RPMI7951 (cell line): ENCODE data around the gene DLX1. TPM values are rescaled to one million over a fixed set of nuclear protein-coding genes. Genes with fewer than 3 reads are reported as not detected.

Experiments used
- DNase-seq: peaks from one replicate; pipeline ENCODE4 v3.0.0-alpha.2; 2012; ENCODE audit warnings: low read depth
- total RNA-seq: library from RNA; depleted of rRNA; stranded (reverse); fragments of >200 nt; shearing (Covaris generic); gene quantifications from 2 replicates; pipeline ENCODE4 v1.2.3, GENCODE V29; 2014

The DLX1 gene
- total RNA-seq, 1 experiment from 2014 or later, result 8.8 TPM

DNA sequence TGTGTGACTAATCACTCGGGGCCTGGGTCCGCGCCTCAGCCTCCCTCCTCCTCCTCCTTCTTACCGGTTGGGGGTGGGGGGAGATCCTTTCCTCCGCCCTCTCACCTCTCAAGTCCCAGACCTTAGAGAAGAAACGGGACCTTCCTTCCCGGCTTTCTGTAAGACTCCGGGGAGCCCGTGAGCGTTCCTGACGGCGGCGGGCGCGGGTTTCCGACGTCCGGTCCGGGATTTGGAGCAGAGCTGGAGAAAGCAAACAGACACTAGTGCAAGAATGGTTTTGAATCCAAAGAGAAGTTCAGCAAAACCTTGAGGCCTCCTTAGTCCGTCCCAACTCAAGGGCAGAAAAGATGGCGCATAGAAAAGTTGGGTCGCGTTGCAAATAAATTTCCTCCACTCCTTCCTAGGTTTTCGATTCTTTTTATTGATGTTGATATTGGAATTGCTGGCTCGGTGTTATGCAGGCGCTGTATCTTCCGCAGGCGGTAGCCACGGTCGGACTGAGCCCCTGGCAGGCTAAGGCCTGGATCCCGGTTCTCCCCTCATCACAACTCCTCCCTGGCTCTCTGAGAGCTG is 2.0 kb downstream of the DLX1 start:
- no peak for DNase-seq

DNA sequence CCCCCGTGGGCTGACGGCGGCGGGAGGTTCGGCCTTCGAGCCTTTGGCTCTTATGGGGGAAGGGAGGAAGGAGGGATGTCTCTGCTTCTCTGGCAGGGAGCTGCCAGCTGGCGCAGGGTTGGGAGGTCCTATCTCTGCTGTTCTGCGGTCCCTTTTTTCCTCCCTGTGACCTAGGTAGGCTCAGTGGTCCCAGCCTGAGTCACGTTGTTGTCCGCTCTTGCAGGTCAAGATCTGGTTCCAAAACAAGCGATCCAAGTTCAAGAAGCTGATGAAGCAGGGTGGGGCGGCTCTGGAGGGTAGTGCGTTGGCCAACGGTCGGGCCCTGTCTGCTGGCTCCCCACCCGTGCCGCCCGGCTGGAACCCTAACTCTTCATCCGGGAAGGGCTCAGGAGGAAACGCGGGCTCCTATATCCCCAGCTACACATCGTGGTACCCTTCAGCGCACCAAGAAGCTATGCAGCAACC is 2.5 kb downstream of the DLX1 start:
- DNase-seq, result no peak

DNA sequence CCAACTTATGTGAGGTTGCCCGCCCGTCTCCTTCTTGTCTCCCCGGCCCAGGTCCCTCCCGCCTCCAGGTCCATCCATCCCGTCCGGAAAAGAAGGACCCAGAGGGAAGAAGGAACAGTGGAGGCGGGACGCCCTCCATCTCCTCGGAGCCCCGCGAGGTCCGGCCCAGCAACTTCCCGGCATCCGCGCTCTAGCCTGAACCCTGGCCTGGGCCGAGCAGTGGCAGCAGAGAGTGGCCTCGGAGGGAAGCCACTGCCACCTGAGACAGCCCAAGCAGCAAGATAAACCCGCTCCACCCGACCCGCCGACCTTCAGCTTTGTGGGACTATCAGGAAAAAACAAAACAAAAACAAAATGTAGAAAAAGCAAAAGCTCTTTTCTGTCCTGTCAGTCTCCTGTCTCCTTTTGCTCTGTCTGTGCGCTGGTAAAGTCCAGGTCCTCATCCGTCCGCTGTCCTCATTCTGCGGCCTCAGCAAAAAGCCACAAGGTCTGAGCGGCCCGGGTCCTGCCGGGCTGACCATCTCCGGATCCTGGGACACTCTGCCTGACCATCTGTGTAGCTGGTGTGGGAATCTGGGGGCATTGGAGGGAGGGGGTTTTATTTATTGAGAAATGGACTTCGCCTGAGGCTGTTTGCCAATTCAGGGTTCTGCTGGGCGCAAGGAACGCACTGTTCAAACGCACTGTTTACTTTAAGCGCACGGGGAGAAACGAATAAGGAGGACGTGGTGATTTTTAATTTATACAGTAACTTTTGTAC is 3.1 kb downstream of the DLX1 start:
- DNase-seq, result no peak

DNA sequence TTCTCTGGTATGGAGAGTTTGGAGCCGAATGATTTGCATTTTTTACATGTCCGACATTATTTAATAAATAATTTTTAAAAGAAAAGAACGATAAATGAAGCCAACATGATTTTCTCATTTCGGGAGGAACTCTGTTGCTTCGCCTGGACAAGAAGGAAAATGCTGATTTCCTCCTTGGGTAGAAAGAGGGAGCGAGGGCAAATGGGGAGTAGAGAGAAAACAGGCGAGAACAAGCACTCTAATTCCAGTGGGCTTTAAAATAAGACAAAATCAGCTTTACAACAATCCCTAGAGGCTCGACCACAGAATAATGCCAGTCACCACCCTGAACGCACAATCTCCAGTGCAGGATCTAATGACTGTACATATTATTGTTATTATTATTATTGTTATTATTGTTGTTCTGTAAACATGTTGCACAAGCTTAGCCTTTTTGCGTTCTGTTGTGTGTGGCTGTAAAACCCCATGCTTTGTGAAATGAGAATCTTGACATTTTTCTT is 3.7 kb downstream of the DLX1 start:
- no peak for DNase-seq

DNA sequence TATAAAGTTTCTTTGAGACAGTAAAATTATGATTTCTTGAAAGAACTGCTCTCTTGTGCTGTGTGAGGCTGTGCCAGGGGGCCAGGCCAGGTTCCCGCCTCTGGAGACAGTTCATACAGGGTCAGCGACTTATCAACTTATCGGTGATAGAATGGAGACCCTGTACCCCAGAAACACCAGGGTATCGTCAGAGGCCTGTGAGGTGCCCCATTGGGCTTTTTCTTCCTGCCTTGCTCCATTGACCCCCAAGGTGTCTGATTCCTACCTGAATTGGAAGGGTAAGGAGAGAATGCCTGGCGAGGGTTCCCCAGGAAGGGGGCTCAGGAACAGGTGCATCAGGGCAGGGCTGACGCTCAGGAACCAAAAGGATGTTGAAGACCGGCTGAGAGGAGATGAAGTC is 4.3 kb downstream of the DLX1 start:
- DNase-seq, result no peak

DNA sequence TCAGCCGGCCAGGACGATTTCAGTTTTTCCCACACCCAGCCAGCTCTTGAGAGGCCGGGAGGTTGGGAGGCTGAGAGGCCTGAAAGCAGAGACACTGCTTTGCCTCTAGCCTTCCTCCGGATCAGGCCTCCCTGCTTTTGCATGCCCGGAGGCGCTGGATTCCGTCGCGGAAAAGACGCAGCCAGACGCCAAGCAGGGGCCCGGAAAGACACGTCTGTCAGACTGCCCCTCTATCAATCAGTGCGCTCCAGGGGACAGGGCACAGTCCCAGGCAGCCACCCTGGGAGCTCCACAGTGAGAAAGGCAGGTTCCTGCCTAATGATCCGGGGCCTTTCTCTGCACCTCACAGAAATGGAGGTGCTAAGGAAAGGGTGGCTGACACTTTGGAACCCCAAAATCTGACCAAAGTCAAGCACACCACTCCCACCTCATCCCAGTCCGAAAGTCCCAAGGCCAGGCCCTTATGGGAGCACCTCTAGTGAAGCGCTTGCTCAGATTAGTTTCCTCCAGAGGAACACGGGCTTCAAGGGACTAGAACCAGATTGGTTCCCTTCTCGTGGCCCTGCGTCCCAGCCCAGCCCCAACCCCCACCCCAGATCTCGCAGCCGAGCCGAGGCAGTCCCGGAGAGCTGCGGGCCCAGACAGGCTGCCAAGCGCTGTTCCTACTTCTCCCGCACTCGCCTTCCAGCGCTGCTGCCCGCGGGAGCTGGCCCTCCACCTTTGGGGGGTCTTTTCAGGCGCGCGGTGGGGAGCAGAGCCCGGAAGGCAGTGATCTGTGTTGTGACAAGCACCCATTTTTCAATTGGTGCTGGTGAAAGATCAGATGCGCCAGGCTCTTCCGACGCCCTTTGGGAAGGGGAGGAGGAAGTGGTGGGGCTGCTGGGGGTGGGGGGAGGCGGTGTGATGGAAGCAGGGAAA is 5.0 kb downstream of the DLX1 start:
- no peak for DNase-seq

DNA sequence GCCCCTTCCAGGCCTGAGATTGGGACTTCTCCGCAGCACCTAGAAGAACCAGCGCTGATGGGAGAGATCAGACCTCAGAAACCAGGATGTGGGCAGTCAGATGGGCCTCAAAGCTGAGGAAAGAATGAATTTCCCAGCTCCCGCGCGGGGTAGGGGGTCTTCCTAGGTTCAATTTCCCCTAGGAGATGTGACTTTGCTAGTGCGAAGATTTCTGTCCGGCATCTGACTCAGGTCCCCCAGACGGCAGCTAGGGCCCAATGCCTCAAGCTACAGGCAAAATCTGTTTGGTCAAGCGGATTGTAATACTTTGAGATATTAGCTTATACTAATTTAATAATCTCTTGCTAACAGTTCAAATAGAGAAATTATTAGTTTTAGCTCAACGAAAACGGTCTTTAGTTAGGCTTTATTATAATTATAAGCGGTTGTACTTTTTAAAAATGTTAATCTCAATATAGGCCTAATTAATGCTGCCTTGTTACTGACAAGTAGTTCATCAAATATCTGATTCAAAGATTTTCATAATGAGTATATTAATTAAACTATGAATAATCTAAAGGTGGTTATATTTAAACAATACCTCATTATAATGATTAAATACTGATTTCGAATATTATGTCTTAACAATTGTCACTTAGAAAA is 5.8 kb downstream of the DLX1 start:
- no peak for DNase-seq

DNA sequence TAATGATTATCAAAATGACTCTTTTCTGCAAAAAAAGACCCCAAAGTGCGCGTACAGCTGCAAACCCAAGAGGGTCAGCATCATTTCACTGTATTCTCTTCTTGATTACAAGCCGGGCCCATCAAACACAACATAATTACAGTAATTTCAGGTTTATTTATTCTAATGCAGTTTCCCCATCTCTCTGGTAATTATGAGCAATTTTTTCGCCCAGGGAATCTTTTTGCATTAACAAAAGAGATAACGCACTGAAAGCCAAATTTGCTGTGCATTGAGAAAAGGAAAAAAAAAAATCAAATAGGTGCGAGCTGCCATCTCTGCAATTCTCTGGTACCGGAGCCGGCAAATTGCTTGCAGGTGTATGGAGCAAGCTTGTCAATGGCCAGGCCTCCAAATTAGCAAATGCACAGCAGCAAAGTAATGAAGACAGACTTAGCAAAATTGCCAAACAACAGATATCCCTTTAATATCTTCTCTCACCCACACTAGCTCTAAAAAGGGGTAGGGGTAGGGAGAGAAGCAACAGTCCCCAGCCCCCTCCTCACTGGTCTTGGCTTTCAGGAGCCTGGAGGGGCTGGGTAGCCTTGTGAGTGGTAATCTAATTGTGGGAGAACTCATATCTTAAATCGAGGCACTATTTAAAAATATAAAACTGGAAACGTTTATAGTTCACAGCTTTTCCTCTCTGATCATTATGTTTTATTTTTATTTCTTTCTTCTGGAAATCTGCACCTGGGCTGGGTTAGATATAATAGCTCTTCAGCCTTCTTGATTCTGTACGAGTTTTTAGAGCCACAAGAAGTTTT is 6.7 kb downstream of the DLX1 start:
- DNase-seq, result no peak

DNA sequence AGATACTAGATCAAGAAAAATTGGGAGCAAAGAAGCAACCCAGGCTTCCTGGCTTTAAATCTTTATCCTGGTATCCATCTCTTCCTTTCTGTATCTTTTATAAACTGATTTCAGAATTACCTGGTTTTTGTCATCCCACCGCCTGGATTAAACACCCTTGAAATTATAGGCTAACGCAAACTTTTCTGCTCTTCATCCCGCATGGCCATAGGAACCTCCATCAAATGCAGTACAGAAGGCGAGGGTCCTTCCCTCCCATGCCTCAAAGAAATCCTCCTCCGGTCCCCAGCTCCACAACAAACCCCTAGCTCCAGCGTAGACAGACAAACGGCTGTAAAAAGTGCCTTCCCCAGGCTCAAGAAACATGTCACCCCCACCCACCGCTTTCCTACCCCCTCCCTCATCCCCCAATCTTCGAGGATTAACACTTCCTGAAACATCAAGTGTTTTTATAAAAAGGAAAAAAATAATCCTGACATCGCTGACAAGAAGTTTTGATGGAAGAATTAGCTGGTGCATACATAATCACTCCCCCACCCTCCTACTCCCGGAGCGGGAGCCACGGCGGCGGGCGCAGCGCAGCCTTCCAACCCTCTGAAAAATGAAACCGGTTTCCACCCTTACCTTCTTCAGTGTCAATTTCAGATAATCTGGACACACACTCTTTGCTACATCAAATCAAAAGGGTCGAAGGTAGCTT is 7.6 kb downstream of the DLX1 start:
- DNase-seq, result no peak

DNA sequence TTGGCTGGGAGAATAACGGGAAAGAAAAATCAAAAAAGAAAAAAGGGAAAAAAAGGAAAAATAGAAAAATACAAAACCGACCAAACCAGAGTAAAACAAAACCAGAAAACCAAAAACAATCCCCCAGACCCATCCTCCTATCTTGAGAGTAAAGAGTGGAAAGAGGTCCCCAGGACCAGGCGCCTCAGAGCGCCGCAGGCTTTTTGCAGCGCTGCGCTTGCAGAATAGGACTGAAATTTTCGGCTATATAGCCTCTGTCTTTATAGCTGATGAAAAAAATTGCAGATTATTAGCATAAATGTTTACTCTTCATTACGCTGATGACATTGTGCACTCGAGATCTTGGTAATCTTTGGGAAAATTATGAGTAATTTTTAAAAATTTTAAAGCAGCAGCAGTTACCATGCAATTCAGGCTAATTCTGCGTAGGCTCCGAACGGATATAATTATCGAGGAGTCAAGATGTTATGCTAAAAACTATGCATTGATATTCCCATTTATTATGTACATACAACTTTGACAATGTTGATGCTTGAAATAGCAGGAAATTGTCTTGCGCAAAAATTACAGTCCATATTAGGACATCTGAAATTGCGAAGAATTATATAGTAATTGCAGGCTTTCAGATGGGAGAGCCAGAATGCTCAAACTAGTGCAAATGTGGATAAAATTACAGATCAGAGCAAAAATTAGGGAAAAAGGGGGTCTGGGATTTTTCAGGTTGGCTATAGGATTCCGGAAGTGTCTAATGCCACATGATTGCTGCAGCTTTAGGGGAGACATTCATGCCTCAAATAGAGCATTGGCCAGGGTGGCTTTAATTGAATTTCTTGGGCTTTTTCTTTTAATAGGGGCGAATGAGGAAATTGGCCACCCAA is 8.3 kb downstream of the DLX1 start:
- DNase-seq, result no peak

DNA sequence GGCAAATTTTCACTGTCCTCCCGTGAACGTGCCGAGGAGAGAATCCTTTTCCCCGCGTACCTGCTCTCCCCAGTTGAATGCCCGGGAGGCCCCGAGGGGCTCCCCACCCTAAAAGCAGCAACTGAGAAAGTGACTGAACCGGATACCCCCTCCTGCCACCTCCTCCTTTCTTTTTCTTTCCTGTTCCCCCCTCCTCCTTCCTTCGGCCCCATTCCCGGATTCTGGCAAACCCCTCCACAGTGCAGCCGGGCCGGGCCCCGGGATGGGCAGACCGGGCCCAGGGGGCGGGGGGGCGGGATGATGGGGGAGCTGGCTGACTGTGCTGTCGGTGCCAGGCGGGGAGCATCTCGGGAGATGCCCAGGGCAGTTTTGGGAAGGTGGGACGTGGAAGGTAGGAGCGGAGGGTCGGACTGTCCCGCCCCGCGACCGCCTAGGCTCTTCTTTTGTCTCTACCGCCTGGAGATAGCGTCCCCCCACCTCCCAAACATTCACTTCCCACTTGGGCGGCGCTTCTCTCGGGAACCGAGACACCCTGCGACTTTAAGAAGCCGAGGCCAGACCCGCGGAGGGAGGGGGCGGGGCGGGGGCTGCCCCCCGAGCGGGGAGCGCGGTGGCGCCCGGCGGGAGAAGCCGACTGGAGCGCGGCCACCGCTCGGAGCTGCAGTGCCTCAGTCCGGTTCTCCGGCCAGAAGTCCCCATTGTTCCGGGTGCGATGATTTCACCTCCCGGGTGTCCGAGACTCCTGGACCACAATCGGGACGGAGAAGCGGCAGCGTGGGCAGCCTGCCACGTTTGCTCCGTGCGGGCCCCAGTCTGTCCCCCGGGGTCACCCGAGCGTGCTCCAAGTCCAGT is 9.2 kb downstream of the DLX1 start:
- DNase-seq, result peak; percentile 81

DNA sequence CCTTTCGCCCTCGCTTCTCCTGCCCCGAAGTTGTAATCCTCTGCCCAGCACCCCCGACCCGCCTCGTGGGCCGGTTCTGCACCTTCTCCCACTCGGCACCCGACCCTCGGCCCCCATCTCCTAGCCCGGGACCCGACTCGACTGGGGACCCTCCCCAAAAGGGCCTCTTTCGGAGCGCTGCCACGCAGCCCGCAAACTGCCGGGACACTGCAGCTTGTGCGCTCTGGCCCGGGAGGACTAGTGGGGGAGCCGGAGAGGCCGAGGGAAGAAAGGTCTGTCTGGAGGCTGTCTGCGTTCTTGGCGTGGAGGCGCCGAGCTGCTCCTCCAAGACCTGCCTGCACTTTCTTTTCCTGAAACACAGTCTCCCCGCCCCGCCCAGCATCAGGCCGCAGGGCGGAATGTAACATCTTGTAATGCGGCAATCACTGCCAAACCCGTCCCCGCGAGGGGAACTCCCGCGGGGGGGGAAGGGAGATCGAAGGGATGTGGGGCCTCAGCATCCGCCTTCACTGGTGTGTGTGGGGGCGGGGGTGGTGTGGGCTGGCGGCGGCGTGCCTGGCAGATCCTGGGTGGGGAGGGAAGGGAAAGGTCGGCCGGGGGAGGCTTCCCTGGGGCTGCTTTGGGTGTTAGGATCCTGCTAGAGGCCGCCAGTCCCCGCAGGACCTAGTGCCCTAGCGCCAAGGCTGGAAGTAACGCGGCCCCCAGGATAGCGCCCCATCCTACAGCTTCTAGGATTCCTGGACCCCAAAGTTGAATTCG is 10.0 kb downstream of the DLX1 start:
- peak; percentile 97 for DNase-seq

DNA sequence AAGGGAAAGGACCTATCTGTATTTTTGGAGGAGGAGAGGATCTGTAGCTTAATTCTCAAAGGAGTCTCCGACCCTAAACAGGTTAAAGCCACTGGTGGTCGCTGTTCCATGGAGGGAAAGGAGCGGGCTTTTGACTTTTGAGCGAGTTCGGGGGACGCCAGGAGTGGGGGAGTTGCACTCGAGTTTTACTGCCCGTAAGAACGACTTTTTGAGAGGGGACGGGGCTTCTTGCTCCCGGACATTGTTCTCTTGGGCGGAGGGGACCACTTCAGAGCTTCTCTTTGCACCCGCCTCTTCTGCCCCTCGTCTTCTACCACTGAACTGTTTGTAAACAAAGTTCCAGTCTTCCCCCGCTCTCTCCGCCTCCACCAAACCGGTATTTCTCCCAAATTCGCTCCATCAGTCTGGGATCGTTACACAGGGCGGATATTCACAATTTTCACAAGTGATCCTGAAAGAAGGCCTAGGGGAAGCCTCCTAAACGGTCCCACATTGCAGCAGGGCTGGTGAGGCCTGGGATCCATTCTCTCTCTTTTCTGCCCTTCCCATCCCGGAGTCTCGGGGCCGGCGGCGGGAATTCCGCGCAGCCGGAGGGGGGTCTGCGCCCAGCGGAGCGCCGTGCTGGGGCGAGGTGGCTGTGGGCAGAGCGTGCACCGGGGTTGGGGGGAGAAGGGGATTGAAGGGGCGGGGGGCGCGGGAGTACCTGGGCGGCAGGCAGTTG is 10.8 kb downstream of the DLX1 start:
- peak; percentile 48 for DNase-seq

DNA sequence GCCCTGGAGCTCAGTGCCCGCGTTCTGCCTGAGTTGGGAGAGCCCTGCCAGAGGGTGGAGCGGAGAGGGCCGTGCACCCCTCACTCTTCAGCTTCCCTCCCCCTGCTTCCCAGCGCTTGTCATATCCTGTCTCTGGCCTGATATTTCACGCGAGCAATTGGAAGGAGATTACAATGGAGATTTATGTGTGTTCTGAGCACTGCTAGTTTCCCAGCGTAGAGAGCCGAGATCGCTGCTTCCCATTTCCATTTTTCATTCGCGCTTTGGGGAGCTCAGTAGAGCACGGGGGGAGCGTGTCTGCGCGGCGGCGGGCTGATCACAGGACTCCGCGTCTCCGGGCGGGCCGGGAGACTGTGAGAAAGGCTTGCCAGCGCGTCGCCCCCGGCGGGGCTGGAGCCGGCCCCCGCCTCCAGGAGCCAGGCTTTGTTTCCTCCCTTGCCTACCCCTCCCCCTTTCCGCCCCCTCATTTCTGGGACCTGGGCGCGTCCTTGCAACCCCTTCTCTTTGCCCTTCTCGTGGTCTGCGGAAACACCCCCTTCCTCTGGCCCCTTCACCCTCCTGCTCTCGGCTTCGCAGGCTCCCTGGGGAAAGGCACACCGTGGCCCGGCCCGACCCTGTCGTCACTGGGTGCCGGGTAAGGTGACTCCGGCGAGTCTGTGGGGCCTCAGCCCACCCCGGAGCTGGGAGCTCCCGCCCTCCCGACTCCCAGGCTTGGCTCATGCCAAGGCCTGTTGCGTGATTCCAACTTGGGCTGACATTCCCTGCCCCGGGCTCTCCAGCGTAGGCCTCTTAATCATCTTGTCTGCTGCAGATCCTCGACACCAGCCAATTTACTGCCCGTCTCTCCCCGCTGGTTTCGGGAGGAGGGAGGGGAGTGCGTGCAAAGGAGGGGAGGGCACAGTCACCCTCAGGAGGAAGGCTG is 11.6 kb downstream of the DLX1 start:
- DNase-seq, result peak; percentile 98

DNA sequence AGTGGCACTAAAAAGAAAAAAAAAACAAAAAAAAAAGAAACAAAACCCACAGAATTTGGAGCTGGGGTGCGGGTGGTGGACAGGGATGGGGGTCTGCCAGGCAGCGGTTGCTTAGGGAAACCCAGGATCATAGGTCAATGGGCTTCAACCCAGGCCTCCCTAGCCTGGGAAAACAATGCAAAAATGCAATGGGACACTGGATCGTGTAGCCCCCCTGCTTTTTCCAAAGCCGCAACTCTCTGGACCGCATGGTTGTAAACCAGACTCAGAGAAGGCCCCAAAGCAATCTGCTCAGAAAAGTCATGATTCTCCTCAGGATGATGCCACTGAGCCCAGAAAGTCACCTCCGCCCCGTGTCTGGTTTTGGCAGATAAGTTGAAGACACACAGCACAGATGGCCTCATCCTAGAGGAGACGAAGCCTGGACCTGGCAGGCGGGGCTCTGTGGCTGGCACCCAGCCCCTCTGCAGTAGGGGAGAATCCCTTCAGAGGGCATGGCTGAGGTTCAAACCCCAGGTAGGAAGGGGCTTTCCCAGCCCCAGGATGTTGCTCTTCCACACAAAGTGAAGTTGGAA is 12.3 kb downstream of the DLX1 start:
- DNase-seq, result peak; percentile 88

DNA sequence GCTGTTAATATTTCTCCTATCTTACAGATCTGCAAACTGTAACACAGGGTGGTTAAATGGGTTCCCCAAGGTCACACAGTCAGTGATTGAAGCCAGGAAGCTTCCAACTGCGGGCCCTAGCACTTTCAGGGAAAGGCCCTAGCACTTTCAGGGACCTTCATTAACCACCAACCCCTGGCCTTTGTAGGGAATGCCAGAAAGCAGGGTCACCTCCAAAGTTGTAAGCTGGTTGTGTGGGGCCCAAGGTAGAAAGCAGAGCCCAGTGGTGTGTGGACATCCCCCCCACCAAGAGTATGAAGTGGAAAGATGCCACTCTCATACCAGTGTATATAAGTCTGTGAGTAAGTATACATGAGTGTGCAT is 13.0 kb downstream of the DLX1 start:
- peak; percentile 41 for DNase-seq
